Muscle layer of duodenum (tissue), 2 donors: ENCODE measurements around the gene FBXL2.
A peak's percentile ranks its signal among the peaks of the same experiment; 100 is the strongest.
"Not testable (repeated sequence)": the region's sequence is repeated elsewhere in the genome, so short reads cannot be mapped to it uniquely, and the experiment has no call there.

Source experiments
- H3K27ac ChIP-seq: one replicate; pipeline ENCODE4 v1.7.0; 2013; ENCODE audit warnings: mild to moderate bottlenecking, low read length
- H3K27me3 ChIP-seq: one replicate; pipeline ENCODE4 v1.7.0; 2013; ENCODE audit warnings: low read depth, mild to moderate bottlenecking, control low read depth, low read length
- H3K36me3 ChIP-seq, 2 donors: one replicate each; pipeline ENCODE4 v1.7.0; 2013; ENCODE audit warnings: low read length in 2 of 2, control low read depth in 1 of 2, mild to moderate bottlenecking in 1 of 2; ENCODE audit not compliant: insufficient read depth in 2 of 2, control insufficient read depth in 1 of 2
- H3K4me1 ChIP-seq, 2 donors: one replicate each; pipeline ENCODE4 v1.7.0; 2013; ENCODE audit warnings: low read length in 2 of 2, mild to moderate bottlenecking in 2 of 2, control low read depth in 1 of 2, moderate library complexity in 1 of 2; ENCODE audit not compliant: insufficient read depth in 2 of 2, control insufficient read depth in 1 of 2
- H3K4me3 ChIP-seq, 2 donors: one replicate each; pipeline ENCODE4 v1.7.0; 2013; ENCODE audit warnings: low read length in 2 of 2, low read depth in 1 of 2, mild to moderate bottlenecking in 1 of 2
- H3K9me3 ChIP-seq, 2 donors: one replicate each; pipeline ENCODE4 v1.7.0; 2013; ENCODE audit warnings: low read length in 2 of 2, control low read depth in 1 of 2, mild to moderate bottlenecking in 1 of 2; ENCODE audit not compliant: control insufficient read depth in 1 of 2
- donor health status: healthy.

FBXL2 gene

GRCh38 chr3:33315826-33316225, 38.6 kb downstream of the FBXL2 start:
- Histone ChIP-seq H3K27ac (no peak overlapping the region), H3K36me3 (peaks cover 0 to 7% of the 10 kb centered on the region in 2 donors), H3K27me3 (no peaks in the 10 kb centered on the region), H3K9me3 (peaks cover 0 to 4% of the 10 kb centered on the region in 2 donors), H3K4me3 (no peak overlapping the region), H3K4me1 (no peaks in the 10 kb centered on the region)

- H3K36me3 ChIP-seq, result no peaks in the 10 kb centered on the region
- H3K4me1 ChIP-seq, result no peaks in the 10 kb centered on the region
- H3K4me3 ChIP-seq, result no peak overlapping the region
- H3K27ac ChIP-seq, result no peak overlapping the region
- H3K9me3 ChIP-seq, result peaks cover 0 to 2% of the 10 kb centered on the region in 2 donors
- no peaks in the 10 kb centered on the region for H3K27me3 ChIP-seq
These were observed 40.9 kb downstream of the FBXL2 start for GRCh38 chr3:33317963-33318709.

- H3K9me3 ChIP-seq, result peaks cover 0 to 2% of the 10 kb centered on the region in 2 donors
- no peak overlapping the region for H3K4me3 ChIP-seq
- H3K36me3 ChIP-seq, result no peaks in the 10 kb centered on the region
- no peak overlapping the region for H3K27ac ChIP-seq
- no peaks in the 10 kb centered on the region for H3K4me1 ChIP-seq
- H3K27me3 ChIP-seq, result no peaks in the 10 kb centered on the region
These were observed 41.6 kb downstream of the FBXL2 start for GRCh38 chr3:33318710-33319380.

GRCh38 chr3:33322412-33322811, 45.2 kb downstream of the FBXL2 start:
- Histone ChIP-seq H3K4me3 (no peak overlapping the region), H3K4me1 (no peaks in the 10 kb centered on the region), H3K9me3 (peaks cover 0 to 2% of the 10 kb centered on the region in 2 donors), H3K27me3 (no peaks in the 10 kb centered on the region), H3K27ac (no peak overlapping the region), H3K36me3 (no peaks in the 10 kb centered on the region)

- Histone ChIP-seq H3K4me1 (no peaks in the 10 kb centered on the region), H3K27ac (no peak overlapping the region), H3K4me3 (no peak overlapping the region), H3K27me3 (no peaks in the 10 kb centered on the region), H3K36me3 (no peaks in the 10 kb centered on the region), H3K9me3 (peaks cover 7 to 13% of the 10 kb centered on the region in 2 donors)
These were observed 54.2 kb downstream of the FBXL2 start for GRCh38 chr3:33331414-33331813.

- H3K9me3 ChIP-seq, result peaks cover 7 to 15% of the 10 kb centered on the region in 2 donors
- no peaks in the 10 kb centered on the region for H3K27me3 ChIP-seq
- no peak overlapping the region for H3K4me3 ChIP-seq
- no peaks in the 10 kb centered on the region for H3K36me3 ChIP-seq
- H3K4me1 ChIP-seq, result no peaks in the 10 kb centered on the region
- H3K27ac ChIP-seq, result no peak overlapping the region
These were observed 57.1 kb downstream of the FBXL2 start for GRCh38 chr3:33334364-33334763.

- not testable (repeated sequence) for H3K27ac ChIP-seq, H3K4me3 ChIP-seq, H3K27me3 ChIP-seq, H3K4me1 ChIP-seq, H3K36me3 ChIP-seq, H3K9me3 ChIP-seq
These were observed 61.8 kb downstream of the FBXL2 start for GRCh38 chr3:33338936-33339465.

GRCh38 chr3:33339758-33340157, 62.5 kb downstream of the FBXL2 start:
- Histone ChIP-seq H3K4me3 (no peak overlapping the region), H3K27ac (no peak overlapping the region), H3K9me3 (peaks cover 0 to 3% of the 10 kb centered on the region in 2 donors), H3K27me3 (no peaks in the 10 kb centered on the region), H3K4me1 (no peaks in the 10 kb centered on the region), H3K36me3 (no peaks in the 10 kb centered on the region)

- Histone ChIP-seq H3K27ac (no peak overlapping the region), H3K36me3 (peaks cover 0 to 4% of the 10 kb centered on the region in 2 donors), H3K27me3 (no peaks in the 10 kb centered on the region), H3K9me3 (no peaks in the 10 kb centered on the region), H3K4me3 (peak overlapping the region in 1 of 2 donors; percentile 21), H3K4me1 (no peaks in the 10 kb centered on the region)
These were observed 78.4 kb downstream of the FBXL2 start for GRCh38 chr3:33355611-33356010.

GRCh38 chr3:33358172-33358781, 81.0 kb downstream of the FBXL2 start:
- H3K4me1 ChIP-seq, result no peaks in the 10 kb centered on the region
- no peak overlapping the region for H3K4me3 ChIP-seq
- H3K36me3 ChIP-seq, result peaks cover 0 to 4% of the 10 kb centered on the region in 2 donors
- no peaks in the 10 kb centered on the region for H3K27me3 ChIP-seq
- no peak overlapping the region for H3K27ac ChIP-seq
- no peaks in the 10 kb centered on the region for H3K9me3 ChIP-seq

GRCh38 chr3:33360136-33360825, 83.0 kb downstream of the FBXL2 start:
- Histone ChIP-seq H3K27me3 (no peaks in the 10 kb centered on the region), H3K4me1 (no peaks in the 10 kb centered on the region), H3K9me3 (no peaks in the 10 kb centered on the region), H3K4me3 (no peak overlapping the region), H3K27ac (no peak overlapping the region), H3K36me3 (peaks cover 0 to 11% of the 10 kb centered on the region in 2 donors)
